HS-27A (cell line): Measurements from ENCODE around the gene ADGRA3.
"Not testable (repeated sequence)": the region's sequence is repeated elsewhere in the genome, so short reads cannot be mapped to it uniquely, and the experiment has no call there.

Experiments
- DNase-seq: peaks from one replicate; pipeline ENCODE4 v3.0.0-alpha.2; 2012; ENCODE audit warnings: low read depth, missing footprints

The ADGRA3 gene

GRCh38 chr4:22480675-22481327, 35.1 kb downstream of the ADGRA3 start:
- DNase-seq = no peak

DNA sequence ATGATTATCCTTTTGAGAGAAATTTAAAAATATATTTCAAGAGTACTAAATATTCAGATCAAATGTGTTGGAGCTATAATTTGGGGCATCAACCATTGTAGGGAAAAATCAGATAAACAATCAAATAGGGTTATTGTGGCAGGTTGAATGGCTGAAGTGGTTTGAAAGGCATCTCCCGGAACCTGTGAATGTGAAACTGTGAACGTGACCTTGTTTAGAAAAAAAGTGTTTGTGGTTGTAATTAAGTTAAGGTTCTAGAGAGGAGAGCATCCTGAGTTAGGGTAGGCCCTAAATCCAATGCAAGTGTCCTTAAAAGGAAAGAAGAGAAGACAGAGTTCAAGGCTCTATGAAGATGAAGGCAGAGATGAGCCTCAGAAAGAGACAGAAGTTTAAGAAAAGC, 37.4 kb downstream of the ADGRA3 start:
- DNase-seq = no peak

DNA sequence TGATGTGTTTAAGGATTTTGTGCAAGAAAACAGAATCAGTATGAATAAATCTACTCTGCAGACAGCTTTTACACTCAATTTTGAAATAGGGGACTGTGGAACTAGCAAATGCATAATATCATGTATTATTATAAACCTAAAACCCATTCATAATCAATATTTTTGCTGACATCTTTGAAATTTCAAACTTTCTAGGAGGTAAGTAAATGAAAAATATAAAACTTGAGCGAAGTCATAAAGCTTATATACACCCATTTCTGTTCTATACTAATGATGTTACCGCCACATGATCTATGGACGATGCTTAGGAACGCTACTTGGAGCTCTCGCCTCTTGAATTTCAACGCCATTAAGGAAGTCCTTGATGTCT, 38.1 kb downstream of the ADGRA3 start:
- DNase-seq = no peak

GRCh38 chr4:22477136-22477812, 38.6 kb downstream of the ADGRA3 start:
- no peak for DNase-seq

GRCh38 chr4:22476011-22476410, 39.9 kb downstream of the ADGRA3 start:
- no peak for DNase-seq

DNA sequence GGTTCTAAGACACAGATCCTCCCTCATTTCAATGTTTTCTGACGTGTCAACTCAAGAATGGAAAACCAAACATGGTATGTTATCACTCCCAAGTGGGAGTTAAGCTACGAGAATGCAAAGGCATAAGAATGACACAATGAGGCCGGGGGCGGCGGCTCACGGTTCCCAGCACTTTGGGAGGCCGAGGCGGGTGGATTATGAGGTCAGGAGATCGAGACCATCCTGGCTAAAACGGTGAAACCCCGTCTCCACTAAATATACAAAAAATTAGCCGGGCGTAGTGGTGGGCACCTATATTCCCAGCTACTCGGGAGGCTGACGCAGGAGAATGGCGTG, 40.6 kb downstream of the ADGRA3 start:
- not testable (repeated sequence) for DNase-seq

- DNase-seq = peak; percentile 9
Observed at GRCh38 chr4:22474636-22475310, 41.1 kb downstream of the ADGRA3 start.

- peak; percentile 15 for DNase-seq
Observed at GRCh38 chr4:22473268-22473667, 42.6 kb downstream of the ADGRA3 start.

DNA sequence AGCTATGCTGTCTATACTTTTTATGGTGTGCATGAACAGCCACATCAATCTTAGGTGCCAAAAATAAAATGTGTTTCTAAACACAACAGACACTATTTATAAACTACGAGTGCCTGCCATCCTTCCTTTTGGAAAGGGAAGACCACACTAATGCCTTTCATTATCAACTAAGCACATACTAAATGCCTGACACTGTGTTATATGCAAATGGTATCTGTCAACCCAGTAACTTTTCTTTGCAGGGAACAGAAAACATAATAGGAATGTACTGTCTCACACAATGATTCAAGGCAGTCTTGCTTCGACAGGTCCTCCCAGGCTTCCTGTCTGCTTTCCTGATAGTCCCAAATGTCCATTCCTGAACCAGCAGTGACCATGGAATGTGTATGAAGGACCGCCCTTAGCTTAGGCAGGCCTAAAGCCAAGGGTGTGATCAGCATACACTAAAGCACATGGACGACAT, 43.8 kb downstream of the ADGRA3 start:
- DNase-seq = no peak

GRCh38 chr4:22471419-22471818, 44.4 kb downstream of the ADGRA3 start:
- DNase-seq = no peak

- DNase-seq = no peak
Observed at GRCh38 chr4:22466581-22466980, 49.3 kb downstream of the ADGRA3 start.

DNA sequence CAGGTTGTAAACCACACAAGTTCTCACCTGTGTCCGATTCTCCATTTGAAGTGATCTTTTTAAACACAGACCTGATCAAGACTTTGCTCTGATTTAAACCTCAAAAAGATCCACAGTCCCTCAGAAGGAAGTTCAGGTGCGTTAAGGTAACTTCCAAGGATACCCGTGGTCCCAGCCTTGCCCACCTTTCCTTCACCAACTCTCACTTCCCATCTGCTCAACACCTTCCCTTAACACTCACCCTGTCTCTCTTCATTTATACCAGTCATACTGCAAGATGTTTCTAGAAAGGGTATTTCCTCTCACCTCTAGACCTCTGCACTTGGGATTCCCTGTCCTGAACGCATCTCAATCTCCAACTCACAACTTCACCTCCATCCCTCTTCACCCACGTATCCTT, 49.9 kb downstream of the ADGRA3 start:
- no peak for DNase-seq

DNA sequence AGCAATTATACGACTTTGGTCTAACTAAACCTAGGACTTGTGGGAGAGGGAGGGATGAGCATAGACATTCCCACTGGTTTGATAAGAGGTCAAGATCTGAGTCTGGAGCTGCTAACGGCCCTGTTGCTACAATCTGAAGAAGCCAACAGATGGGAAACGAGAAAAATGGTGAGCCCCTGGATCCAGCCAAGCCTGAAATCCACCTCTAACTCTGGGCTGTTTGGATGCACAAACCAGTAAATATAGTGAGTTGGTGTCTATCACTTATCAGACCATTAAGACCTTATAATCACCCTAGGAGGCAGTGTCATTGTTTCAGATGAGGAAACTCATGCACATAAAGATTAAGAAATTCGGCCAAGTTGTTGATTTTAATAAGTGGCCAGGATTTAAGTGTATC, 50.5 kb downstream of the ADGRA3 start:
- no peak for DNase-seq

- DNase-seq = no peak
Observed at GRCh38 chr4:22463179-22463578, 52.7 kb downstream of the ADGRA3 start.

DNA sequence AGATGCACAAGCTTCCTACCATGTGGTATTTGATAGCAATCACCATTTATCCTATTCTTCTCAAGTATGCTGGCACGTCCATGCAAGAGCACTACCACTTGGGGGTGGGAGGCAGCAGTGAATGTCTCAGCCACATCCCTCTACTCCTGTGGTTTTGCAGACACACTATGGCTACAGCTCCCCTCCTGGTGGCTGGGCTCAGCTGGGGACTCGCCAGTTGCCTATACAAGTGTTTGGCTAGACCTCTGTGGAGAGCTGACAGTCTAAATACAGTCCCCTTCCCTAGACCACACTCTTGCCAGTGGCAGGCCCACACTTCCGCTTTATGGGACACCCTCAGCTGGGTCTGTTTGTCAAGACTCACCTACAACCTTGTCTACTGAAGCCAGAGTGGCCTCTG, 53.2 kb downstream of the ADGRA3 start:
- DNase-seq = no peak

DNA sequence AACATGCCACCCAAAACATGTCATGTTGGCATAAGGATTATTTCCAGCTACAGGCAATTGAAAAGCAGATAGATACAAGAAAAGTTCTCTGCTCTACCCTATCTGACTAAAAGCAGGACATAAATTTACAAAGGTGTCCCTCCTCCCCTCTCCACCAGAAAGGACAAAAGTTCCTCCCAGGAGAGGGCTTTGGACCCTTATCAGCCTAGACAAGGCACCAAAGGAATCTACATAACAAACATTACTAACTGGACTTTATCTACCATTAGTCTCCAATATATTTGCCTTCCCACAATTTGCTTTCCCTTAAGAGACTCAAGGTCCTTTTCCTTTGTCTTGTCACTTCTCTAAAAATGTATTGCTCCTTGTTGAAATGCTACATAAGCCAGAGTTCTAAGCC, 55.6 kb downstream of the ADGRA3 start:
- DNase-seq = no peak

- no peak for DNase-seq
Observed at GRCh38 chr4:22458098-22458497, 57.8 kb downstream of the ADGRA3 start.

DNA sequence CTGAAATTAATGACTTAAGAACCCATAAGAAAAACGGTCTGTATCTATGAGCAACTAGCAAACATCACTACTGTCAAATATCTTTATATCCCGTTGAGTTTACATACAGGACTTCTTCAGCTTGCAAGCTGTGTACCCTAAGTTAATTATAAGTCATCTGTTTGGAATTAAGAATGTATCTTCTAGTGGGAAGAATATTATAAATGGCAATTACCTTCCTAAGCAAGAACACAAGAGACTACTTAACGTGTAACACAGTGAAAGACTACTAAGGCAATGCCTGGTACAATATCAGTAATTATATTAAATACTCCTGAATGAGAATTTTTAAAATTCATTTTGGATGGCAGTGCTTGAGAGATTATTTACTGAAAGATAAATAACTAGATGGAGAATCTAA, 58.5 kb downstream of the ADGRA3 start:
- no peak for DNase-seq

GRCh38 chr4:22456291-22456690, 59.6 kb downstream of the ADGRA3 start:
- DNase-seq = no peak

- no peak for DNase-seq
Observed at GRCh38 chr4:22454955-22455354, 60.9 kb downstream of the ADGRA3 start.

- no peak for DNase-seq
Observed at GRCh38 chr4:22454216-22454838, 61.5 kb downstream of the ADGRA3 start.

GRCh38 chr4:22444813-22445212, 71.1 kb downstream of the ADGRA3 start:
- DNase-seq = no peak

DNA sequence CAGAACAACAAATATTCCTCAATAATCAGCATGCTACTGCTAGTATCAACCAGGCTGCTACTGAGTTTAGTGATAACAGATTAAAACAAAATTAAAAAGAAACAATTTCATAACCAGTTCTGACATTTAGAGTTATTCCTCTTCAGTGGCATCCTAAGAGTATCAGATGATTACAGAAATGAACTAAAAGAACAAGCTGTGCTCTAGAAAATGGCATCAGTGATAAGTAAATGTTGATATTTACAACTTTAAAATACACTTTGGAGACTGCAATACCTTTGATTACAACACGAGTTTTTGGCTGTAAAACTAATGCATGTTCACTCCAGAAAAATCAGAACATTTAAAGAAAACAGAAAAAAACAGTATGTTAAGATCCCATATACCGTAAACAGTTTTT, 72.9 kb downstream of the ADGRA3 start:
- DNase-seq = no peak
